ENCODE results near the gene PTPRN2. TPM values are rescaled to one million over a fixed set of nuclear protein-coding genes. Genes with fewer than 3 reads are reported as not detected.
A peak's percentile ranks its signal among the peaks of the same experiment; 100 is the strongest.
"Not testable (repeated sequence)": the region's sequence is repeated elsewhere in the genome, so short reads cannot be mapped to it uniquely, and the experiment has no call there.

PTPRN2 gene
- total and polyA plus RNA-seq, 5 experiments from 2014 or later, result 0.69 to 1.5 (median 0.99) TPM

GRCh38 chr7:157495177-157495553 lies 1092.5 kb downstream of the PTPRN2 start:
- H3K9me3 Mint-ChIP-seq, result peaks cover 0 to 14% (median 8%) of the 10 kb centered on the region in 9 donors
- DNase-seq, result no peak
- H3K36me3 Mint-ChIP-seq, result peaks cover 0 to 4% (median 2%) of the 10 kb centered on the region in 3 donors
- peaks cover 5 to 19% (median 7%) of the 10 kb centered on the region in 5 donors for H3K27me3 Mint-ChIP-seq
- ATAC-seq, result no peak
- POLR2A ChIA-PET, result interaction anchor here (0.6 to 1.1 kb wide), 2 partner anchors 21 to 199 kb away, joined by 3 to 4 read pairs; no protein-coding TSS in a partner anchor
- H3K27ac Mint-ChIP-seq, result no peak overlapping the region
- H3K4me1 Mint-ChIP-seq, result peaks cover 6 to 35% (median 22%) of the 10 kb centered on the region in 4 donors
- H3K4me3 Mint-ChIP-seq, result no peak overlapping the region

- peaks cover 6 to 35% (median 26%) of the 10 kb centered on the region in 4 donors for H3K4me1 Mint-ChIP-seq
- H3K27ac Mint-ChIP-seq, result peak overlapping the region in 2 of 10 donors; percentile 17 to 62
- ATAC-seq, result no peak
- no peak for DNase-seq
- POLR2A ChIA-PET, result no interaction called here
- peaks cover 0 to 4% (median 2%) of the 10 kb centered on the region in 3 donors for H3K36me3 Mint-ChIP-seq
- peaks cover 5 to 19% (median 7%) of the 10 kb centered on the region in 5 donors for H3K27me3 Mint-ChIP-seq
- no peak overlapping the region for H3K4me3 Mint-ChIP-seq
- peaks cover 0 to 14% (median 8%) of the 10 kb centered on the region in 9 donors for H3K9me3 Mint-ChIP-seq
Observed at GRCh38 chr7:157494506-157495176, 1093.0 kb downstream of the PTPRN2 start.

- H3K36me3 Mint-ChIP-seq, result peaks cover 0 to 4% (median 2%) of the 10 kb centered on the region in 3 donors
- ATAC-seq (no peak), DNase-seq (no peak)
- no peak overlapping the region for H3K4me3 Mint-ChIP-seq
- peaks cover 0 to 14% (median 8%) of the 10 kb centered on the region in 9 donors for H3K9me3 Mint-ChIP-seq
- H3K27me3 Mint-ChIP-seq, result peaks cover 5 to 19% (median 7%) of the 10 kb centered on the region in 5 donors
- H3K27ac Mint-ChIP-seq, result peak overlapping the region in 1 of 10 donors; percentile 17
- POLR2A ChIA-PET, result no interaction called here
- H3K4me1 Mint-ChIP-seq, result peaks cover 6 to 35% (median 28%) of the 10 kb centered on the region in 4 donors
Observed at GRCh38 chr7:157493776-157494175, 1093.8 kb downstream of the PTPRN2 start.

- Mint-ChIP-seq H3K9me3 (peaks cover 0 to 14% (median 8%) of the 10 kb centered on the region in 9 donors), H3K36me3 (peaks cover 0 to 4% (median 2%) of the 10 kb centered on the region in 3 donors), H3K27ac (peak overlapping the region in 1 of 10 donors; percentile 17), H3K4me3 (no peak overlapping the region), H3K27me3 (peaks cover 5 to 19% (median 7%) of the 10 kb centered on the region in 5 donors), H3K4me1 (peaks cover 6 to 35% (median 28%) of the 10 kb centered on the region in 4 donors)
- ATAC-seq (no peak), DNase-seq (no peak)
- POLR2A ChIA-PET, result interaction anchor here (1.0 kb wide), 1 partner anchor 14 kb away, joined by 3 read pairs; no protein-coding TSS in a partner anchor
Observed at GRCh38 chr7:157493017-157493416, 1094.6 kb downstream of the PTPRN2 start.

- peaks cover 5 to 19% (median 9%) of the 10 kb centered on the region in 5 donors for H3K27me3 Mint-ChIP-seq
- H3K36me3 Mint-ChIP-seq, result peaks cover 0 to 4% (median 2%) of the 10 kb centered on the region in 3 donors
- H3K4me1 Mint-ChIP-seq, result peaks cover 9 to 42% (median 30%) of the 10 kb centered on the region in 4 donors
- DNase-seq (peak in 6 of 10 donors; percentile 28 to 83 (median 74)), ATAC-seq (peak; percentile 96 to 99)
- POLR2A ChIA-PET, result interaction anchor here (1.0 to 2.5 kb wide), 5 partner anchors 11 to 19 kb away, joined by 3 to 9 read pairs (median 5); no protein-coding TSS in a partner anchor
- peak overlapping the region; percentile 34 to 87 (median 80) for H3K27ac Mint-ChIP-seq
- peak overlapping the region; percentile 1 to 75 (median 38) for H3K4me3 Mint-ChIP-seq
- peaks cover 0 to 14% (median 8%) of the 10 kb centered on the region in 9 donors for H3K9me3 Mint-ChIP-seq
Observed at GRCh38 chr7:157490465-157490912, 1097.1 kb downstream of the PTPRN2 start.

- POLR2A ChIA-PET, result interaction anchor here (1.1 to 2.5 kb wide), 6 partner anchors 11 to 19 kb away, joined by 3 to 9 read pairs (median 5); no protein-coding TSS in a partner anchor
- ATAC-seq, H3K36me3 Mint-ChIP-seq, DNase-seq: not testable (repeated sequence)
- Mint-ChIP-seq H3K4me3 (peak overlapping the region in 1 of 10 donors; percentile 75), H3K27me3 (peaks cover 5 to 19% (median 12%) of the 10 kb centered on the region in 5 donors), H3K4me1 (peaks cover 10 to 42% (median 34%) of the 10 kb centered on the region in 4 donors), H3K27ac (peak overlapping the region in 1 of 10 donors; percentile 83), H3K9me3 (peaks cover 0 to 14% (median 8%) of the 10 kb centered on the region in 9 donors)
Observed at GRCh38 chr7:157489870-157490269, 1097.8 kb downstream of the PTPRN2 start.

Small RNAs within 50 kb of the gene (microRNA-seq; reads per million reads assigned to microRNA genes)
- gene MIR153-2 (ENCODE audit: borderline microRNAs expressed) (not detected), gene MIR5707 (ENCODE audit: borderline microRNAs expressed) (not detected), gene MIR595 (ENCODE audit: borderline microRNAs expressed) (not detected)

Other genes starting within 250 kb of the PTPRN2 start
- 1 to 10 TPM; 6.7 to 7.7 TPM for gene NCAPG2, start 117.0 kb upstream of the PTPRN2 start, total RNA-seq
- 1 to 10 TPM; 2.4 to 3.7 (median 2.6) TPM for gene NCAPG2, start 117.0 kb upstream of the PTPRN2 start, polyA plus RNA-seq
- 100 to 1,000 TPM; 101 to 105 TPM for gene ESYT2, start 241.7 kb upstream of the PTPRN2 start, total RNA-seq
- gene ESYT2, start 241.7 kb upstream of the PTPRN2 start, polyA plus RNA-seq, result 10 to 100 TPM; 58.6 to 93.3 (median 79.8) TPM

All from naive thymus-derived CD8-positive, alpha-beta T cell (primary cell).